GM19025 (cell line): ENCODE data around the gene GUCA2A.
"Not testable (repeated sequence)": the region's sequence is repeated elsewhere in the genome, so short reads cannot be mapped to it uniquely, and the experiment has no call there.

Experiments
- ATAC-seq: cut with Tn5 transposase; IDR thresholded peaks from one replicate; pipeline ENCODE4 v1.9.1; 2021; ENCODE audit warnings: mild to moderate bottlenecking, low read depth, moderate library complexity; ENCODE audit not compliant: unreplicated experiment

GUCA2A gene

GRCh38 chr1:42164551-42165420 lies at the start of gene GUCA2A:
GUCA2A (minus strand) TSS chr1:42164745; CDS start chr1:42164712, 33 bp downstream.
- ATAC-seq: no peak

- no peak for ATAC-seq
Measured at GRCh38 chr1:42211224-42211623, 46.7 kb upstream of the GUCA2A start.

- no peak for ATAC-seq
Measured at GRCh38 chr1:42210421-42211133, 46.0 kb upstream of the GUCA2A start.

DNA sequence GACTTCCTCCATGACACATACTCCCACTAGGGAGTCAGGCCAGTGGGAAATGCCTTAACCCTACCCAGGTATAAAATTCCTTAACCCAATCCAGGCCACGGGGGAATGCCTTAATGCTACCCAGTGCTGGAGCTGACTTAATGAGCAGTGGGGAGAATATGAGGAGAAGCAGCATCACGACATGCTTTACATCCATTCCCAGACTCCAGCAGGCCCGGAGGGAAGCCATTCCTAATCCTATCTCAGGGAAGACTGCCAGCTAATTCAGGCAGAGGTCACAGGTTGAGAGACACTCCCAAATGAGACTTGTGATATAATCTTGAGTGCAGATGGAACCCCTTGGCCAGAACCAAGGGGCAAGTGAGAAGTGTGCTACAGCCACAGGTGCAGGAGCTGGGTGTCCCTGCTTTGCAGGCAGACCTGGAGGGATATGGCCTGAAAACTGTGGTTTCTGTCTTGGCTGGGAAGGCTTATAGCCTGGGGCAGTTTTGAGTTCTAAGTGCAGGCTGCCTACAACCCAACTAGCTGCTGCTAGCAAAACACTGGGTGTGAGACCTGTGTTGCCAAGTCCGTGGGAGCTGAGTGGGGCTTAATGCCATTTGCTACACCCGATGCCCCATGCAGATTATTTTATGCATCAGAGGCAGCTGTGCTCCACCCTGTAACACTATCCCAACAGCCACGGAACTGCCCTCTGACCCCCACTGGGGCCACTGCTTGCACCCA lies 45.1 kb upstream of the GUCA2A start:
- ATAC-seq: no peak

DNA sequence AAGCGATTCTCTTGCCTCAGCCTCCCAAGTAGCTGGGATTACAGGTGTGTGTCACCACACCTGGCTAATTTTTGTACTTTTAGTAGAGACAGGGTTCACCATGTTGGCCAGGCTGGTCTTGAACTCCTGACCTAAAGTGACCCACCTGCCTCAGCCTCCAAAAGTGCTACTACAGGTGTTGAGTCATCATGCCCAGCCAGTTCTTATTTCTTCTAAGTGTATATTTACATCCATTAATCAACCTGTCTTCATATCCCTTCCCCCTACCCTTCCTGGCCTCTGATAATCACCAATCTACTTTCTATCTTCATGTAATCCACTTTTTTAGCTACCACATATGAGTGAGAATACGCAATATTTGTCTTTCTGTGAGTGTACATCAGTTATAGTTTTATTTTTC lies 42.4 kb upstream of the GUCA2A start:
- ATAC-seq: not testable (repeated sequence)

DNA sequence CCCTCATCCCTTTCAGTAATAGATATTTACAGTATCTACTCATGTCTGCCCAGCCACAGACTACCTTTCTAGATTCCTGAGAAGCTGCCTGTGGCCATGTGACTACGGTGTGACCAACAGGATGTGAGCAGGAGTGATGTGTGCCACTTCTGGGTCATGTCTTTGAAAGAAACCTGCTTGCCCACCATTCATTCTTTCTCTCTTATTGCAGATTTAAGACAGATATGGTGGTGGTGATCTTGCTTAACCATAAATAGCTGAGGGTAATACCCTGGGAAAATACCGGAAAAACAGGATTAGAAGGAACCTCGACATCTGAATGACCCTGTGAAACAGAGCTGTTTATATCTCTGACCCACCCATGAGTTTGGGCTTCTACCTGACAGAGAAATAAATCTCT lies 41.6 kb upstream of the GUCA2A start:
- ATAC-seq: no peak

- ATAC-seq: no peak
Measured at GRCh38 chr1:42201986-42202385, 37.4 kb upstream of the GUCA2A start.

DNA sequence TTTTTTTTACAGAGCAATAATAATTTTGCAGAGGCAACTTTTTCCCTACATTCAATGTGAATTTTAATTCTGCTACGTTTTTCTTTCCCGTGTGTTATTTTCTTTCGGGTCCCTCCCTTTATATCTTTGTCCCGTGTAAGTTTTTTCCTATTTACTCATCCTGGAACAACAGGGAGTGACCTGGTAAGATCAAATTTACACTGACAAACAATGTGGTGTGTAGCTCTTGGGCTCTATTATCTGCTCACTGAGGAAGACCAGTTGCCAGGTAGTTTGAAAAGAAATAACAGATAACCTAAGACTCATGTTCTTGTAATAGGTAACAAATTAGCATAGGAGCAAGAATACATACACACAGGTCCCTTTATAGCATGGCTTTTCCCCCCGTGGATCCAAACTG lies 33.7 kb upstream of the GUCA2A start:
- ATAC-seq: no peak

DNA sequence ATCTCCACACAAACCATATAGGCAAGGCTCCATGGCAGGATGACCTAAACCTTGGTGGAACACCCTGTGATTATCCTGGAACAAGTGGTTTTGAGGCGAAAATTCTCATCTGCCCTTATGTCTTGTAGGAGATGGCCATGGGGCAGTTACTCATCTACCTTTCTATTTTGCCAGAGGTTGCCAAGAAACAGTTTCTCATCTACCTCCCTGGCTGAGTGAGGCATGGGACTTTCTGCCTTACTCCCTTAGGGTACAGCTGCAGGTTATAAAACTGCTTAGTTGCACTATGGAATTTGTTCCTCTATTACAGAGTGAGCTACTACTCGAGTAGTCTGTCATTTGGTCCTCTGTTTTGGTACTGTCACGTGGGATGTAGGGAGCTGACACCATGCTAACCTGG lies 31.3 kb upstream of the GUCA2A start:
- ATAC-seq: no peak

DNA sequence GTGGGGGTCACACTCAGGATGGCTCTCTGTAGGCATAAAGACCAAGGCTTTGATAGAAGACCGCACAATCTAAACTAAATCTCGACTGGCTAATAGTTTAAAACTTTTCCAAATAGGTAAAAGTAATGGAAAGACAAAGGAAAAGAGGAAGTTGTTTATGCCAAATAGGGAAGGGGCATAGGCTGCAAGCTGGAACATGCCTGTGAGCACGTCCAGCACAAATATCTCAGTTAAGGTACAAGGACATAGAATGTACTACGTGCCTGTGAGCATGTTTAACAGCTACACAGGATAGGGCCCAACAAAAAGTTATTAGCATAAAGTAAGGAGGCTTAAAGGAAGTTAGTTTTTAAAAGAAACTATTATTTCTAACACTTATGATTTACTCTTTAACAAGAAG lies 27.6 kb upstream of the GUCA2A start:
- no peak for ATAC-seq

GRCh38 chr1:42191319-42191718 lies 26.8 kb upstream of the GUCA2A start:
- no peak for ATAC-seq

- no peak for ATAC-seq
Measured at GRCh38 chr1:42189931-42190853, 25.6 kb upstream of the GUCA2A start.

DNA sequence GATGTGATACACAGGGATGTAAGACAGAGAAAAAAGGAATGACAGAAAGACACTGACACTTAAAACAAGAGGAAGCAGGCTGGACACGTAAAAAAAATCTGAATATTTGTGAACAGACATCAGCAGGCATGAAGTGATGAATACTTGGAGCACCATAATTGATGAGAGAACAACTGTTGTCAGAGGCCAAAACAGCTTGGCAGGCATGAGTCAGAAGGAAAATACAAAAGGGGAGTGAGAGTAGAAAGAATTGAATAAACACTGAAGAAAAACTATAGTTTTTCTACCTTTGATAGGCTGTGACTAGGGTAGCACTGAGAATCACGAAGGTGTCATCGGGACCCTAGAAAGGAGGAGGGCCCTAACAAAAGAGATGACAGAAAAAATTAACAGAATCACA lies 21.6 kb upstream of the GUCA2A start:
- no peak for ATAC-seq

DNA sequence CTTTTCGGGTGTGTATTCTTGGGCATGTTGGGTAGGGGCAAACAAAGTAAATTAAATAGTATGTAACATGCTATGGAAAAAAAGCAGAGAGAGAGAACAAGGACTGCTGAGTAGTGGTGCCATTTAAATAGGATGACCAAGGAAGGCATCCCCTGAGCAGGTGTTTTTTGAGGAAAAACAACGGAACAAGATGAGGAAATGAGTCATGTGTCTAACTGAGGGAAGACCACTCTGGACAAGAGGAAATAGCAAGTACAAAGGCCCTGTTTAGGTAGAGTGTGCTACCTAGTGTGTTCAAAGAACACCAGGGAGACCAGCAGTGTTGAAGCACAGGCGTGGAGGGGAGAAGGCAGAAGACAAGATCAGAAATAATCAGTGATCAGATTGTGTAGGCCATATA lies 20.1 kb upstream of the GUCA2A start:
- ATAC-seq: no peak

DNA sequence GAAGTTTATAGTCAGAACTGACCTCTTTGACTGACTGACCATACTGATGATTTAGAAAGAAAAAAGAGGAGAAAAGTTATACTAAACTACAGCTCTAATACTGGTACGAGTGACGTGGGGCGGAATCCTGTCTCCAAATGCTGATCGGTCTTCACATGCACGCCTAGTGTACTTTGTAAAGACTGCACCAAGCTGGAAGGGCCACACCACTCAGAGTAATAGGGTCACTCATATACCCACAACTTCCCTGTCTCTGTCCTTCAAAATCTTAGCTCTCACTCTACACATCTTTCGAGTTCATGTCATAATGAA lies 19.4 kb upstream of the GUCA2A start:
- ATAC-seq: no peak

- no peak for ATAC-seq
Measured at GRCh38 chr1:42183210-42183956, 18.8 kb upstream of the GUCA2A start.

GRCh38 chr1:42181687-42182086 lies 17.1 kb upstream of the GUCA2A start:
- ATAC-seq: no peak

DNA sequence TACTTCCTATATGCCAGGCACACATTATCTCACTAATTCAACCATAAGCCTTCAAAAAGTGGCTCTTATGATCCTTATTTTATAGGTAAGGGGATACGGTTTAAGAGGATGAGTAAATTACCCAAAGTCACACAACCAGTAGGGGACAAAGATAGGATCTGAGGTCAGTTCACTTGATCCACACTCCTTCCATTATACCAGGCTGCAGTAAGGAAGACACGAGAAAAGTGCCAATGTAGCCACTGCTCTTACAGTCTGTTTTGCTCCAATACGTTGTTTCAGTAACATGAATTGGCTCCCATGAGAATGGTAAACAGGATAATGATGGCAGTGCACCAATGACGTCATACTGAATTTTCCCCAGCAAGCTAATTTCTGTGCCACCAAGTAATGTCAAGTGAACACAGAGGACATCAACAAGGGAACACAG lies 15.4 kb upstream of the GUCA2A start:
- no peak for ATAC-seq

DNA sequence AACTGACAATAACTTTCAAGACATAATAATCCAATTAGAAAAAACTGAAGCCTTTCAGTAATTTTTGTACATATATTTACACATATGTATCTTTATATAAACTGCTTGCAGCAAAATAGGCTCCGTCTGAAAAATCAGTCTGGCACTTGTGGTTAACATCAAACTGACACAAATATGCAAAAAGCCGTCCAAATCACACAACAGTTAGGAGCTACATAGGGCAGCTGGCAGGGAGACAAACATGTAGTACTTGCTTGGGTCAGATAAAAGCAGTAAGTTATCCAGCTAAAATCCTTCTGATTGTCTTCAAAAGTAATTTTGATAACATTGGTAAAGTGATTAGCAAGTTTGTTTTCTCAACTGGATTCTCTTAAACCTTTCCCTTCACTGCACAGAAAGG lies 14.7 kb upstream of the GUCA2A start:
- ATAC-seq: no peak

- no peak for ATAC-seq
Measured at GRCh38 chr1:42178249-42178648, 13.7 kb upstream of the GUCA2A start.
